ENCODE measurements around the gene TTLL8. TPM values are rescaled to one million over a fixed set of nuclear protein-coding genes. Genes with fewer than 3 reads are reported as not detected.

TTLL8 gene
- total RNA-seq, 1 donor from 2014 or later, result not detected

Other genes starting within 250 kb of the TTLL8 start
- 46.6 and 48.1 TPM in 2 replicates for gene BRD1, start 230.4 kb downstream of the TTLL8 start, total RNA-seq
- gene ZBED4, start 204.5 kb downstream of the TTLL8 start, total RNA-seq, result 23.3 and 24.0 TPM in 2 replicates
- 15.6 and 20.7 TPM in 2 replicates for gene ALG12, start 139.9 kb downstream of the TTLL8 start, total RNA-seq
- gene CRELD2, start 139.7 kb downstream of the TTLL8 start, total RNA-seq, result 73.9 and 75.1 TPM in 2 replicates
- gene PIM3, start 97.5 kb downstream of the TTLL8 start, total RNA-seq, result 52.6 and 52.8 TPM in 2 replicates
- not detected in 2 replicates for gene IL17REL, start 45.5 kb downstream of the TTLL8 start, total RNA-seq
- 0.32 and 0.55 TPM in 2 replicates for gene MLC1, start 27.1 kb upstream of the TTLL8 start, total RNA-seq
- gene MOV10L1, start 31.7 kb upstream of the TTLL8 start, total RNA-seq, result not detected in 2 replicates
- gene PANX2, start 112.4 kb upstream of the TTLL8 start, total RNA-seq, result 0.30 and 0.34 TPM in 2 replicates
- gene TRABD, start 127.6 kb upstream of the TTLL8 start, total RNA-seq, result 134 and 140 TPM in 2 replicates
- gene SELENOO, start 142.7 kb upstream of the TTLL8 start, total RNA-seq, result 22.4 and 25.0 TPM in 2 replicates
- 56.4 and 57.5 TPM in 2 replicates for gene TUBGCP6, start 186.7 kb upstream of the TTLL8 start, total RNA-seq
- 87.4 and 88.2 TPM in 2 replicates for gene HDAC10, start 193.0 kb upstream of the TTLL8 start, total RNA-seq
- gene MAPK12, start 203.4 kb upstream of the TTLL8 start, total RNA-seq, result 5.5 and 5.7 TPM in 2 replicates
- gene MAPK11, start 212.1 kb upstream of the TTLL8 start, total RNA-seq, result 10.2 and 12.0 TPM in 2 replicates
- 10.1 and 11.0 TPM in 2 replicates for gene PLXNB2, start 249.3 kb upstream of the TTLL8 start, total RNA-seq

All from T-helper 2 cell treated with Interferon-gamma antibody and Interleukin-4, amounts not matched to agents 100 ng/mL and 5 ng/mL, for 36 hours (primary cell).